Suprapubic skin (tissue), 4 donors: ENCODE results near the gene SERPINE3. TPM values are rescaled to one million over a fixed set of nuclear protein-coding genes. Genes with fewer than 3 reads are reported as not detected.

Experiments
- DNase-seq, 2 donors: peaks; one replicate each; pipeline ENCODE4 v3.0.0-alpha.2; 2019; ENCODE audit warnings: low spot score in 2 of 2
- H3K27ac ChIP-seq: fragments of 200-600 bp; sonication (generic); one replicate; pipeline ENCODE4 v1.5.1; 2019
- H3K27me3 ChIP-seq: fragments of 200-600 bp; sonication (generic); one replicate; pipeline ENCODE4 v1.5.1; 2019
- H3K36me3 ChIP-seq: fragments of 200-600 bp; sonication (generic); one replicate; pipeline ENCODE4 v1.5.1; 2019
- H3K4me1 ChIP-seq: fragments of 200-600 bp; sonication (generic); one replicate; pipeline ENCODE4 v1.5.1; 2019
- H3K4me3 ChIP-seq: fragments of 200-600 bp; sonication (generic); one replicate; pipeline ENCODE4 v1.5.1; 2019; ENCODE audit warnings: mild to moderate bottlenecking
- H3K9me3 ChIP-seq: fragments of 200-600 bp; sonication (generic); one replicate; pipeline ENCODE4 v1.5.1; 2019
- CTCF ChIP-seq, 2 donors: fragments of 200-600 bp in 1 of 2; fragments of 450-650 bp in 1 of 2; sonication (generic) in 1 of 2; IDR thresholded peaks; one replicate each; pipeline ENCODE4 v1.5.1; 2016 to 2019; ENCODE audit warnings: antibody characterized with exemption in 2 of 2, mild to moderate bottlenecking in 1 of 2, moderate library complexity in 1 of 2
- EP300 ChIP-seq: sonication (generic); formaldehyde crosslinking; IDR thresholded peaks from one replicate; pipeline ENCODE4 v1.6.1; 2017; ENCODE audit warnings: antibody characterized with exemption
- POLR2A ChIP-seq, 2 donors: fragments of 450-650 bp; IDR thresholded peaks; one replicate each; pipeline ENCODE4 v1.6.1; 2017; ENCODE audit warnings: antibody characterized with exemption in 2 of 2, mild to moderate bottlenecking in 2 of 2, moderate library complexity in 2 of 2
- POLR2AphosphoS5 ChIP-seq, 3 donors: sonication (generic); formaldehyde crosslinking; IDR thresholded peaks; one replicate each; pipeline ENCODE4 v1.6.1; 2017; ENCODE audit warnings: antibody characterized with exemption in 3 of 3
- WGBS: methylation state at CpG from one replicate; pipeline ENCODE4 v1.1.5; 2018; 5-methylcytosine and 5-hydroxymethylcytosine counted together
- total RNA-seq, 4 donors: library from RNA; depleted of rRNA; stranded (reverse); fragments of >200 nt; gene quantifications; one replicate each; pipeline ENCODE4 v1.1.0, GENCODE V29; 2016

SERPINE3 gene
- total RNA-seq, 4 donors from 2014 or later: not detected

- H3K9me3 ChIP-seq: no peaks in the 10 kb centered on the region
- H3K27me3 ChIP-seq: no peaks in the 10 kb centered on the region
- no peak overlapping the region for H3K27ac ChIP-seq
- WGBS: 84% methylated on average over 5 of the region's 5 CpGs
- no peak for TF ChIP-seq POLR2A (IDR thresholded peaks at IDR 0.05)
- no peak for TF ChIP-seq CTCF (IDR thresholded peaks at IDR 0.05)
- TF ChIP-seq POLR2AphosphoS5 (IDR thresholded peaks at IDR 0.05): no peak
- TF ChIP-seq EP300: no peak
- H3K36me3 ChIP-seq: no peaks in the 10 kb centered on the region
- no peak overlapping the region for H3K4me3 ChIP-seq
- H3K4me1 ChIP-seq: no peaks in the 10 kb centered on the region
- no peak for DNase-seq
Observed at GRCh38 chr13:51311957-51312520, 27.5 kb upstream of the SERPINE3 start.

- Histone ChIP-seq H3K27me3 (no peaks in the 10 kb centered on the region), H3K27ac (no peak overlapping the region), H3K9me3 (no peaks in the 10 kb centered on the region), H3K36me3 (no peaks in the 10 kb centered on the region), H3K4me3 (no peak overlapping the region), H3K4me1 (no peaks in the 10 kb centered on the region)
- DNase-seq: no peak
- no peak for TF ChIP-seq POLR2A (IDR thresholded peaks at IDR 0.05)
- TF ChIP-seq EP300: no peak
- TF ChIP-seq CTCF (IDR thresholded peaks at IDR 0.05): no peak
- TF ChIP-seq POLR2AphosphoS5 (IDR thresholded peaks at IDR 0.05): no peak
- 100% methylated on average over 1 of the region's 1 CpG for WGBS
Observed at GRCh38 chr13:51313619-51314018, 25.9 kb upstream of the SERPINE3 start.

- no peaks in the 10 kb centered on the region for H3K9me3 ChIP-seq
- TF ChIP-seq POLR2A (IDR thresholded peaks at IDR 0.05) (no peak), CTCF (IDR thresholded peaks at IDR 0.05) (no peak), POLR2AphosphoS5 (IDR thresholded peaks at IDR 0.05) (no peak), EP300 (no peak)
- no peaks in the 10 kb centered on the region for H3K4me1 ChIP-seq
- no peak for DNase-seq
- H3K27me3 ChIP-seq: no peaks in the 10 kb centered on the region
- no peak overlapping the region for H3K4me3 ChIP-seq
- no peak overlapping the region for H3K27ac ChIP-seq
- H3K36me3 ChIP-seq: no peaks in the 10 kb centered on the region
- 94% methylated on average over 1 of the region's 1 CpG for WGBS
Observed at GRCh38 chr13:51317262-51317661, 22.2 kb upstream of the SERPINE3 start.

- no peaks in the 10 kb centered on the region for H3K9me3 ChIP-seq
- no peak overlapping the region for H3K4me3 ChIP-seq
- TF ChIP-seq POLR2A (IDR thresholded peaks at IDR 0.05) (no peak), EP300 (no peak), POLR2AphosphoS5 (IDR thresholded peaks at IDR 0.05) (no peak), CTCF (IDR thresholded peaks at IDR 0.05) (no peak)
- H3K27me3 ChIP-seq: no peaks in the 10 kb centered on the region
- H3K27ac ChIP-seq: no peak overlapping the region
- no peak for DNase-seq
- no peaks in the 10 kb centered on the region for H3K36me3 ChIP-seq
- no peaks in the 10 kb centered on the region for H3K4me1 ChIP-seq
- WGBS: 92% methylated on average over 2 of the region's 2 CpGs
Observed at GRCh38 chr13:51318015-51318414, 21.5 kb upstream of the SERPINE3 start.

- 80% methylated on average over 3 of the region's 3 CpGs for WGBS
Observed at GRCh38 chr13:51318876-51319275, 20.6 kb upstream of the SERPINE3 start.

More at GRCh38 chr13:51318876-51319275, 20.6 kb upstream of the SERPINE3 start:
- no peaks in the 10 kb centered on the region for H3K27me3 ChIP-seq
- no peak overlapping the region for H3K4me3 ChIP-seq
- no peak for DNase-seq
- no peak overlapping the region for H3K27ac ChIP-seq
- no peaks in the 10 kb centered on the region for H3K36me3 ChIP-seq
- no peak for TF ChIP-seq POLR2A (IDR thresholded peaks at IDR 0.05)
- TF ChIP-seq POLR2AphosphoS5 (IDR thresholded peaks at IDR 0.05): no peak
- TF ChIP-seq EP300: no peak
- no peak for TF ChIP-seq CTCF (IDR thresholded peaks at IDR 0.05)
- no peaks in the 10 kb centered on the region for H3K9me3 ChIP-seq
- no peaks in the 10 kb centered on the region for H3K4me1 ChIP-seq
